Aorta (tissue), 5 donors: ENCODE measurements around the gene NCAM1. TPM values are rescaled to one million over a fixed set of nuclear protein-coding genes. Genes with fewer than 3 reads are reported as not detected.

Experiments
- ATAC-seq: fragments of 200-7000 bp; cut with Tn5 transposase; one replicate; pipeline ENCODE4 v1.9.1; 2022; ENCODE audit warnings: moderate library complexity; ENCODE audit not compliant: low FRiP score
- DNase-seq, 2 donors: peaks; one replicate each; pipeline ENCODE4 v3.0.0-alpha.2; 2020
- H3K27ac ChIP-seq, 2 donors: one replicate each; pipeline ENCODE4 v1.5.1; 2013; ENCODE audit warnings: low read length in 2 of 2, mild to moderate bottlenecking in 2 of 2, moderate library complexity in 2 of 2, control low read depth in 1 of 2, inconsistent platforms in 1 of 2, low read depth in 1 of 2
- H3K27me3 ChIP-seq, 2 donors: one replicate each; pipeline ENCODE4 v1.6.1; 2013; ENCODE audit warnings: control low read depth in 1 of 2, low read length in 1 of 2, mild to moderate bottlenecking in 1 of 2, moderate library complexity in 1 of 2; ENCODE audit not compliant: insufficient read depth in 2 of 2, control insufficient read depth in 1 of 2
- H3K36me3 ChIP-seq, 2 donors: one replicate each; pipeline ENCODE4 v1.6.1; 2013; ENCODE audit warnings: control low read depth in 1 of 2, low read length in 1 of 2, mild to moderate bottlenecking in 1 of 2; ENCODE audit not compliant: insufficient read depth in 2 of 2, control insufficient read depth in 1 of 2
- H3K4me1 ChIP-seq, 2 donors: one replicate each; pipeline ENCODE4 v1.6.1; 2013; ENCODE audit warnings: low read length in 2 of 2, control low read depth in 1 of 2, mild to moderate bottlenecking in 1 of 2, moderate library complexity in 1 of 2; ENCODE audit not compliant: insufficient read depth in 2 of 2, control insufficient read depth in 1 of 2
- H3K4me3 ChIP-seq, 2 donors: one replicate each; pipeline ENCODE4 v1.5.1; 2013; ENCODE audit warnings: low read length in 2 of 2, control low read depth in 1 of 2, mild to moderate bottlenecking in 1 of 2
- H3K9me3 ChIP-seq: one replicate; pipeline ENCODE4 v1.6.1; 2013; ENCODE audit warnings: mild to moderate bottlenecking, low read length; ENCODE audit not compliant: control insufficient read depth
- WGBS, 2 donors: extraction: QIAGEN DNeasy Blood & Tissue Kit; methylation state at CpG; one replicate each; pipeline ENCODE4 v1.1.7; 2013; 5-methylcytosine and 5-hydroxymethylcytosine counted together
- intact Hi-C, 2 donors: fragments of 100-400 bp; cut with DNase I; formaldehyde crosslinking; loops; one replicate each; pipeline versions ENCODE4 v1.14.2 to v1.15.0; 2022
- polyA plus RNA-seq, 2 donors: library from polyadenylated mRNA; stranded (reverse); fragments of 200-250 nt; gene quantifications; one replicate each; pipeline ENCODE4 v1.2.3, GENCODE V29; 2013
- total RNA-seq, 2 donors: library from RNA; stranded (reverse); fragmentation: NEBNext Ultra II Directional; extraction: Animal tissue kit (Norgen Biotek cat#: 25700); gene quantifications; one replicate each; pipeline ENCODE4 v1.2.1, GENCODE V29; 2021
- donor health status: healthy with polysubstance abuse.
- donor health status: Bipolar disorder and iron deficiency.
- donor health status: DM: no; HTN: no; CAD: no.
- donor health status: DM: no; HTN: no; CAD: no.
- donor health status: DM: yes; HTN: yes; CAD: no.

NCAM1 gene
- total and polyA plus RNA-seq, 4 donors = 1.8 to 19.4 (median 6.1) TPM

GRCh38 chr11:113114705-113115027 is 153.4 kb downstream of the NCAM1 start:
- peaks cover 4 to 7% of the 10 kb centered on the region in 2 donors for H3K4me1 ChIP-seq
- 58 to 67% methylated on average over 3 of the region's 3 CpGs for WGBS, 2 donors

DNA sequence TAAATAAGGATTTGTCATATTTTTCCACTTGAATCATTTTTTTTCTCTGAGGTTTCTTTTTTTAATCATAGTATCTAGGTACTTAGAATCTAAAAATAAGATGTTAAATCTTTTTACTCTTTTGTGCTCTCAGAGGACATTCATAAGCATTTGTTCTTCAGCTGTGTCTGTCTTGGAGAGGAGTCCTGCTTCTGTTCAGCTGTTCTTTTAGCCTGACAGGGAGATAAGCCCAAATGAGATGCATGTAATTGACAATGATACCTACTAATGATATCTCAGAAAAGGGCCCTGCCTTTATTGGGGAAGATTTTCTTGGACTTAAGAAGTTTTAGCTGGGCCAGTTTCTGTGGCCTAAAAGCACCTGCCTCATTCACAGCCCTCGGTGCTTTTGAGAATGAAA is 156.9 kb downstream of the NCAM1 start:
- no peak for DNase-seq
- intact Hi-C loops = loop anchor here (2.0 to 10.0 kb wide), 4 partner anchors 44 to 833 kb away; no protein-coding TSS in a partner anchor
- no peak for ATAC-seq
- 96 to 97% methylated on average over 1 of the region's 1 CpG for WGBS, 2 donors
- Histone ChIP-seq H3K4me1 (peaks cover 4 to 8% of the 10 kb centered on the region in 2 donors), H3K36me3 (no peaks in the 10 kb centered on the region), H3K4me3 (no peak overlapping the region), H3K27ac (no peak overlapping the region), H3K27me3 (no peaks in the 10 kb centered on the region), H3K9me3 (no peaks in the 10 kb centered on the region)

More at GRCh38 chr11:113114705-113115027, 153.4 kb downstream of the NCAM1 start:
- Histone ChIP-seq H3K27me3 (no peaks in the 10 kb centered on the region), H3K9me3 (no peaks in the 10 kb centered on the region), H3K27ac (peak overlapping the region; percentile 71 to 76), H3K36me3 (no peaks in the 10 kb centered on the region), H3K4me3 (no peak overlapping the region)
- intact Hi-C loops = loop anchor here (5.0 to 10.0 kb wide), 5 partner anchors 48 to 830 kb away; no protein-coding TSS in a partner anchor
- ATAC-seq (no peak), DNase-seq (no peak)

DNA sequence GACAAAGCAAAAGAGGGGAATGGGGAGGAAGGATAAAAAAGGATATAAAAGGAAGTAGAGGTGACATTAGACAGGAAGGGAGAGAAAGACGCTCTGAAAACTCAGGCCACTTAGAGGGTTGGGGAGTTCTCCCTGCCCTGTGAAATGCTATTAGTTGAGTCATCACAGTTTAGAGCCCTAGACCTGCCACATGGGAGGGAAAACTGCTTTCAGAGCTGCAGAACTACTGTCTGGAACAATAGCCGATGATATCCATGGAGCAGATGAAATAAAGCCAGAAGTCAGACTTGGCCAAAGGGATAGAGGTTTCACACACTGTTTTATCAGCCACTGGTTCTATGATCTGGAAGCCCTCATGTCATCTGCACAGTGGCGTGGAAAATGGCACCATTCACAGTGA is 157.9 kb downstream of the NCAM1 start:
- Histone ChIP-seq H3K27me3 (no peaks in the 10 kb centered on the region), H3K27ac (peak overlapping the region in 1 of 2 donors; percentile 6), H3K36me3 (no peaks in the 10 kb centered on the region), H3K9me3 (no peaks in the 10 kb centered on the region), H3K4me3 (no peak overlapping the region), H3K4me1 (peaks cover 4% of the 10 kb centered on the region in 2 donors)
- intact Hi-C loops = loop anchor here (2.0 to 10.0 kb wide), 4 partner anchors 43 to 834 kb away; no protein-coding TSS in a partner anchor
- WGBS, 2 donors = 12 to 13% methylated on average over 3 of the region's 3 CpGs
- no peak for DNase-seq
- ATAC-seq = peak; percentile 68

DNA sequence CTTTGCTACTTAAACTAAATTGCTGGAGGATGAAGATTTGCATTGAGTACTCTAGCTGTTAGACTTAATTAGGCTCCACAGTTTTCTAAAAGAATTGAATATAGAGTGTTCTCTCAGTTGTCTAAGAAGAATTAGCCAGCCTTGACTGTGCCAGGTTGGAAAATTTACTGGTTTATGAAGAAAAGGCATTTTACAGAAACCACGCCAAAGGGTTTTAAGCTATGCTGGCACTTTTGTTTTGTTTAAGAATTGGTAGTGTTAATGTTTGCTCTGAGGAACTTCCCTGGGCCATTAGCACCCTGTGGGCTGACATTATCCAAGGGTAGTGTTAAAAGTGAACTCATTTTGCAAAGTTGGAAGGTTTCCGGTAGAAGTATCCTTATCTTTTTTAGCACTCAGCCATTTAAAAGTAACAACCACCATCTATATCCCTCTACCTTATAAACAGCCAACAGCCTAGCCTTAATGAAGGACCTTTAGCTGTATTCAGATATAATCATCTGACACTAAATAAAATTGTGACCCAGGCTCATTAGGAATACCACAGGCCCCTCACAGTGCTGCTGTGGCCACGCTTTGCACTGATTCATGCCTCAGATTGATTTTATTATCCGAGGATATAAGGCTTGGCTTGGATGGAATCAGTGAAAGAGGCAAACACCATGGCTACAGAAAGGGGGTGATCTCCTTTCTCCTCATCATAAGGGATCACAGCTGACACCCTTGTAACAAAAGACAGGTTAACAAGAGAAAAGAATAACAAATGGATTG is 158.9 kb downstream of the NCAM1 start:
- Histone ChIP-seq H3K27ac (peak overlapping the region in 1 of 2 donors; percentile 25), H3K27me3 (no peaks in the 10 kb centered on the region), H3K4me3 (no peak overlapping the region), H3K4me1 (peaks cover 1 to 2% of the 10 kb centered on the region in 2 donors), H3K9me3 (no peaks in the 10 kb centered on the region), H3K36me3 (no peaks in the 10 kb centered on the region)
- intact Hi-C loops = loop anchor here (2.0 to 10.0 kb wide), 4 partner anchors 42 to 835 kb away; no protein-coding TSS in a partner anchor
- ATAC-seq = no peak
- 49 to 53% methylated on average over 4 of the region's 4 CpGs for WGBS, 2 donors
- no peak for DNase-seq

DNA sequence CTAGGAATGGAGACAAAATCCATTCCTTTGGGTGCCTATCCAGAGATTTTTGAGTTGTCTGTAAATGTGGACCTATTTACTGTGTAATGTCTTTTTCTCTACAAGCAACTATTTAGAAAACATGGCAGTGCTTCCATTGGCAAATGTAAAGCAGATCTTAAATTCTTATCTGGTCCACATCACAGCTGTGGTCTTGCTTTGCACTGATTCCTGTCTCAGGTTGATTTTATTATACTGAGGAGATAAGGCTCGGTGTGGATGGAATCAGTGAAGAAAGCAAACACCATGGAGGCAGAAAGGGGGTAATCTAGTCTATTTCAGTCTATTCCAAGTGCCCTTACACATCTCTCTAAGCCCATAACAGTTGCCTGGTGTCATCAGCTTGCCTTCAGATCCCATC is 160.5 kb downstream of the NCAM1 start:
- Histone ChIP-seq H3K36me3 (no peaks in the 10 kb centered on the region), H3K27me3 (no peaks in the 10 kb centered on the region), H3K4me3 (no peak overlapping the region), H3K27ac (no peak overlapping the region), H3K9me3 (no peaks in the 10 kb centered on the region), H3K4me1 (peaks cover 0 to 1% of the 10 kb centered on the region in 2 donors)
- WGBS, 2 donors = 67 to 88% methylated on average over 1 of the region's 1 CpG
- intact Hi-C loops = no loop called here
- no peak for ATAC-seq
- DNase-seq = no peak

- ATAC-seq = no peak
- no peak for DNase-seq
- Histone ChIP-seq H3K27me3 (no peaks in the 10 kb centered on the region), H3K36me3 (no peaks in the 10 kb centered on the region), H3K9me3 (no peaks in the 10 kb centered on the region), H3K4me1 (peaks cover 0 to 1% of the 10 kb centered on the region in 2 donors), H3K27ac (no peak overlapping the region), H3K4me3 (no peak overlapping the region)
- intact Hi-C loops = no loop called here
- WGBS, 2 donors = 93 to 94% methylated on average over 3 of the region's 3 CpGs
Measured at GRCh38 chr11:113124006-113124405, 162.8 kb downstream of the NCAM1 start.

DNA sequence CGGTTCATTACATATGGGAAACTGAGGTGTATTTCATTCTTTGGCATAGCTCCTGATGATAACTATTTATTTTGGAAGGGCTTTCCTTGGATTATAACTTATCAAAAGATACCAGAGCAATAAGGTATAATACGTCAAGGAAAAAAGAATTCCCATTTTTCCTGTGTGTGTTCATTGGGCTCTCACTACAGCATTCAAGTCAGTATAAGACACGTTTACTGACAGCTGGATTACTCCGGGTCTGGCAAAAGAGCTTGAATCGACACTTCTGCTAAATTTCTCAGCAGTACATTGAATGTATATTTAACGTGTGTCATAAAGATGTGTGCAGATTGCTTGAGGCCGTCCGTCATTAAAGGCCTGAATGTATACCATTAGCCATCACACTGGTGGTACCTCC is 163.4 kb downstream of the NCAM1 start:
- no peaks in the 10 kb centered on the region for H3K36me3 ChIP-seq
- H3K9me3 ChIP-seq = no peaks in the 10 kb centered on the region
- ATAC-seq (no peak), DNase-seq (no peak)
- no peak overlapping the region for H3K27ac ChIP-seq
- peaks cover 0 to 1% of the 10 kb centered on the region in 2 donors for H3K4me1 ChIP-seq
- intact Hi-C loops = no loop called here
- H3K27me3 ChIP-seq = no peaks in the 10 kb centered on the region
- no peak overlapping the region for H3K4me3 ChIP-seq
- 83 to 91% methylated on average over 8 of the region's 8 CpGs for WGBS, 2 donors

- Histone ChIP-seq H3K4me3 (no peak overlapping the region), H3K4me1 (no peaks in the 10 kb centered on the region), H3K27me3 (no peaks in the 10 kb centered on the region), H3K36me3 (no peaks in the 10 kb centered on the region), H3K27ac (no peak overlapping the region), H3K9me3 (peaks cover 2% of the 10 kb centered on the region)
- DNase-seq (no peak), ATAC-seq (no peak)
- 96 to 97% methylated on average over 5 of the region's 5 CpGs for WGBS, 2 donors
- intact Hi-C loops = no loop called here
Measured at GRCh38 chr11:113129261-113129992, 168.2 kb downstream of the NCAM1 start.
